HG03558 (cell line): ENCODE measurements around the gene TIMELESS.
"Not testable (repeated sequence)": the region's sequence is repeated elsewhere in the genome, so short reads cannot be mapped to it uniquely, and the experiment has no call there.

Experiments used
- ATAC-seq: cut with Tn5 transposase; IDR thresholded peaks from one replicate; pipeline ENCODE4 v1.9.1; 2021; ENCODE audit warnings: moderate number of reproducible peaks; ENCODE audit not compliant: unreplicated experiment; ENCODE audit errors: extremely low read depth

TIMELESS gene

DNA sequence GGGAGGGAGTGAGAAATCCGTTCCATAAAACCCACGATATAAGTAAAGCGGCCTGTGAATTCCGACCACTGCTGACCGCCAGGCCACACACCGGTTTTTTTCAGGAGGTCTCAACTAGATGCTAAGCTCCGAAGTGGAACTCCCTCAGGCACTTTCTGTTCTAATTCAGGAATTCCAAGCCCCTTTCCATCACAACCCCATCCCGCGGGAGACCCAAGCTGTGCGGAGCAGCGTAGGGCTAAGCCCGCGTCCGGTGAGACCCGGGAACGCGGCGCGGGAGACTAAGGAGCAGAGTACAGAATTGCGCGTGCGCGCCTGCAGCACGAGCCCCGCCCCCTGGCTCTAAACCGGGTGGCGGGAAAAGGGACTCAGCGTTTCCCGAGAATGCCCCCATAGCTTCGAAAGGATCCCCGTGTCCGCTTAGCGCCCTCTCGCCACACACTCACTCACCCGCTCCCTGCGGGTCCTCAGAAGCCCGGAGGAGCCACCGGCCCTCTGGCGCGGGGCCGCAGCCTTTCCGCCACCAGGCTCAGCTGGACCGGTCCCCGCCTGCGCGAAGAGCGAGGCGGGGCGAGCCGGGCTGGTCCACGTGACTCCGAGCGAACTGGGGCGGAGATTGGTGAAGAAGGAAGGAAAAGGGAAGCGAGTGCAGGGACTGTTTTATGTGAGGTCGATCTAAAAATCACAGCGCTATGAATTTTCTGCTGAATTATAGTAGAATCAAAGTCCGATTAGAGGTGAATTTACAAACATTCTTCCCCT, at the start of gene TIMELESS:
TIMELESS (minus strand) TSS at position 567 of the 762 bp plus-strand sequence. CDS start 15,256 bp downstream, outside the sequence.
- ATAC-seq = peak; percentile 82

GRCh38 chr12:56498126-56498902, 49.1 kb upstream of the TIMELESS start:
- not testable (repeated sequence) for ATAC-seq

DNA sequence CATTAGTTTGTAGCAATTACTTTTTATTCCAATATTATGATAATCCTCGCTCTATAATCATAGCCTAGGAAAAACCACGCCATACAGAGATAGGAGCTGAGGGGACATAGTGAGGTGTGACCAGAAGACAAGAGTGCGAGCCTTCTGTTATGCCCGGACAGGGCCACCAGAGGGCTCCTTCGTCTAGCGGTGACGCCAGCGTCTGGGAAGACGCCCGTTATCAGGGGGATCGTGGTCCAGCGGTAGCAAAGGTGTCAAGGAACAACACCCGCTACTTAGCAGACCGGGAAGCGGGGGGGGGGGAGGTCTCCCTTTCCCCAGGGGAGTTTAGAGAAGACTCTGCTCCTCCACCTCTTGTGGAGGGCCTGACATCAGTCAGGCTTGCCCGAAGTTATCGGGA, 47.5 kb upstream of the TIMELESS start:
- not testable (repeated sequence) for ATAC-seq

- ATAC-seq = not testable (repeated sequence)
Measured at GRCh38 chr12:56494481-56494880, 45.3 kb upstream of the TIMELESS start.

- ATAC-seq = not testable (repeated sequence)
Measured at GRCh38 chr12:56494106-56494415, 44.8 kb upstream of the TIMELESS start.

- not testable (repeated sequence) for ATAC-seq
Measured at GRCh38 chr12:56493409-56494105, 44.3 kb upstream of the TIMELESS start.

- no peak for ATAC-seq
Measured at GRCh38 chr12:56490360-56490759, 41.1 kb upstream of the TIMELESS start.

- ATAC-seq = peak; percentile 69
Measured at GRCh38 chr12:56488041-56488955, 39.1 kb upstream of the TIMELESS start, which contains the start of gene GLS2. GLS2 (minus strand) TSS chr12:56488161; CDS start chr12:56488118, 43 bp downstream.

- no peak for ATAC-seq
Measured at GRCh38 chr12:56487448-56488040, 38.3 kb upstream of the TIMELESS start.

- ATAC-seq = no peak
Measured at GRCh38 chr12:56486694-56487093, 37.5 kb upstream of the TIMELESS start.

- ATAC-seq = no peak
Measured at GRCh38 chr12:56484566-56484965, 35.3 kb upstream of the TIMELESS start.

GRCh38 chr12:56479625-56480024, 30.4 kb upstream of the TIMELESS start:
- no peak for ATAC-seq

DNA sequence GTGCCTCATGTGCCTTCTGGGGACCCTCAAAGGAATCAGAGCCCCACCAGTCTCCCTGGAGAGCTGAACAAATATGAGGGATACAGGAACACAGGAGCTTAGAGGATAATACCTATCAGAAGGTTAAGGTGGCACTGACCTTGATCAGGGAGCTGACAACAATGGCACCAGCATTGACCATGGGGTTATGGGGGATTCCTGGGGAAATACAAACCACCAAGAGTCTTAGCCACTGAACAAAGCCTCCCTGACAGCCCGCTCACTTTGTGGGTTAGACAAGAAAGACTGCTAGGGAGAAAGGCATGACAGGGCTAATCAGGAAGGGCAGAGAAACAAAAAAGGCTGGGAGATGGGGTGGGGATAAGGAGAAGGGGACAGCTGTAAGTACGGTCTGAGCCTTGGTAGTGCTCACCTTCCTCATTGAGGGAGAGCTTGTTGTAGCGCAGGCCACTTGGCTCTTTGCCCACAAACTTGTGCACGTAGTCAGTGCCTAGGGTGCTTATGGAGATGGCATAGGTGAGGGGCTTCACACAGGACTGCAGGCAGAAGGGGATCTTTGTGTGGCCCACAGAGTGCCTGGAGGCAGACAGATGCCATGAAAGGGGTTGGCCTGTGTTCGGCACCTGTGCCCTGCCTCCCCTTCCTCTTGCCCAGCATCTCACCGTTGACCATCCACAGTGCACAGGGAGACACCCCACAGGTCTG, 28.4 kb upstream of the TIMELESS start:
- no peak for ATAC-seq

DNA sequence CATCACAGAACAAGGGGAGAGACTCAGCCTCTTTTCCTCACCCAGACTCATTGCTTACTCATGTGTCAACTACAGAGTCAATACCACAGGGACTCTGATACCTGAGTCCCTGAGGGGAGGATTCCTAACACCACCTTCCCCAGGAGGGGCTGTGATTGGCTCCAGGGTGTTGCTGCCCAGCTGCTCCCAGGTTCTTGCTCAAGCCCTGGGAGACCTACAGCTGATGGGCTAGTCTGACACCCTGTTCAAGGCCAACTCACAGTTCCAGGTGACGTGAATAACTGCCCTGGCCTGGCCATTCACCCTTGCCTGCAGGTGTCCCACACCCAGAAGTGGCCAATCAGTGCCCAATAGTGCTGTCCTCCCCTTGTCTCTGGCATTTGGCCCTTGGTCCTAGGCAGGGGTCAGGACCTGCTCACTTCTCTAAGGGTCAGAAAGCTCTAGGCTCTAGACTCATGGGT, 27.8 kb upstream of the TIMELESS start:
- no peak for ATAC-seq

DNA sequence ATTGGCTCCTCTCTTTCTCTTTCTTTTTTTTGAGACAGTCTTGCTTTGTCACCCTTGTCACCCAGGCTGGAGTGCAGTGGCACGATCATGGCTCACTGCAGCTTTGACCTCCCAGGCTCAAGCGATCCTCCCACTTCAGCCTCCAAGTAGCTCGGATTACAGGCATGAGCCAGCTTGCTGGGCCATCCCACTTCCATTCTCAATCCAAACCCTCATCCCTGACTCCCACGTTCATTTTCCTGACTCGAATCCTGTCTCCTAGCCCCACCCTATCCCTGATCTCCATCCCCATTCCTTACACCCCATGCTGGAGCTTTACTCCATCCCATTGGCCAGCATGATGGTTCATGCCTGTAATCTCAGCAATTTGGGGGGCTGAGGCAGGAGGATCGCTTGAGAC, 26.9 kb upstream of the TIMELESS start:
- no peak for ATAC-seq

GRCh38 chr12:56474389-56474788, 25.2 kb upstream of the TIMELESS start:
- no peak for ATAC-seq

DNA sequence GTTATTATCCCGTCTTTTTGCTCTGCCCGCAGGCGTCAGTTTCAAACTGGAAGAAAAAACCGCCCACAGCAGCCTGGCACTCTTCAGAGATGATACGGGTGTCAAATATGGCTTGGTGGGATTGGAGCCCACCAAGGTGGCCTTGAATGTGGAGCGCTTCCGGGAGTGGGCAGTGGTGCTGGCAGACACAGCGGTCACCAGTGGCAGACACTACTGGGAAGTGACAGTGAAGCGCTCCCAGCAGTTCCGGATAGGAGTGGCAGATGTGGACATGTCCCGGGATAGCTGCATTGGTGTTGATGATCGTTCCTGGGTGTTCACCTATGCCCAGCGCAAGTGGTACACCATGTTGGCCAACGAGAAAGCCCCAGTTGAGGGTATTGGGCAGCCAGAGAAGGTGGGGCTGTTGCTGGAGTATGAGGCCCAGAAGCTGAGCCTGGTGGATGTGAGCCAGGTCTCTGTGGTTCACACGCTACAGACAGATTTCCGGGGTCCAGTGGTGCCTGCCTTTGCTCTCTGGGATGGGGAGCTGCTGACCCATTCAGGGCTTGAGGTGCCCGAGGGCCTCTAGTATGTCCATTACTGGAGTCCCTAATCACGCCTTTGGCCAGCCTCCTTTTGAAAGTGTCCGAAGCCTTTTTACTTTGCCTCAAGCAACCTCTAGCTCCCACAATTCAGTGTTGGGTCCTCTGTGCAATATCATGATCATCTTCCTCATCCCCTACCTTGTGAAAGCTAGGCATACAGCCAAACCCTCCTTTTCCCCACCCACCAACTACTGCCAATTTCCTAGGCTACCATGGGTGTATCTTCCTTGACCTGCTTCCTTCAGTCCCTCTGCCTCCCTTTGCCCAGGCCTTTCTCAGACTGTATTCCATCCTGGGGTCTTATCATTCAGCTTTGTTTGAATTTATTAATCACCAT, 20.0 kb upstream of the TIMELESS start:
- ATAC-seq = no peak
